ENCODE data around the gene KCNMA1.

KCNMA1 gene

GRCh38 chr10:77152256-77152655 lies 485.4 kb downstream of the KCNMA1 start:
- TF ChIP-seq CTCF (IDR thresholded peaks at IDR 0.05; ENCODE audit: insufficient read depth, low read length, poor library complexity, severe bottlenecking) = no peak
- DNase-seq (ENCODE audit: extremely low read depth, insufficient read length) = no peak

DNA sequence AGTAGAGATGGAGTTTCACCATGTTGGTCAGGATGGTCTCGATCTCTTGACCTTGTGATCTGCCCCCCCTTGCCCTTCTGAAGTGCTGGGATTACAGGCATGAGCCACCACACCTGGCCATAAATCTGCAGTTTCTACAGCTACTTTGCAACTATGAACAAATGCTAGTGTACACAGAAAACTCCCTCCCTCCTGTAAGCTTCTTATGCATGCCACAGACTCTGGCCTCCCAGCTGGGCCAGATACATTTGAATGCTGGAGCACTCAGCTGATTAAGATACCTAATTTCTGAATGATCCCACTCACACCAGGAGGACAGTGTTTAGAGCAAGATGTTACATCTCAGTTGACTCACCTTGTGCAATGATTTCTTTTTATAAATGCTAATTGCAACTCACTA lies 486.2 kb downstream of the KCNMA1 start:
- no peaks in the 10 kb centered on the region for H3K27me3 ChIP-seq (replicated peaks; ENCODE audit: control insufficient read depth, insufficient read depth, low read length)
- H3K36me3 ChIP-seq (ENCODE audit: control insufficient read depth, insufficient read depth, low read length) = no peaks in the 10 kb centered on the region
- H3K4me3 ChIP-seq (replicated peaks; ENCODE audit: low read depth, low read length) = no peak overlapping the region
- TF ChIP-seq CTCF (IDR thresholded peaks at IDR 0.05; ENCODE audit: insufficient read depth, low read length, poor library complexity, severe bottlenecking) = no peak
- no peak for DNase-seq (ENCODE audit: extremely low read depth, insufficient read length)

More at GRCh38 chr10:77152256-77152655, 485.4 kb downstream of the KCNMA1 start:
- Histone ChIP-seq H3K36me3 (ENCODE audit: control insufficient read depth, insufficient read depth, low read length) (no peaks in the 10 kb centered on the region), H3K27me3 (replicated peaks; ENCODE audit: control insufficient read depth, insufficient read depth, low read length) (no peaks in the 10 kb centered on the region), H3K4me3 (replicated peaks; ENCODE audit: low read depth, low read length) (no peak overlapping the region)

DNA sequence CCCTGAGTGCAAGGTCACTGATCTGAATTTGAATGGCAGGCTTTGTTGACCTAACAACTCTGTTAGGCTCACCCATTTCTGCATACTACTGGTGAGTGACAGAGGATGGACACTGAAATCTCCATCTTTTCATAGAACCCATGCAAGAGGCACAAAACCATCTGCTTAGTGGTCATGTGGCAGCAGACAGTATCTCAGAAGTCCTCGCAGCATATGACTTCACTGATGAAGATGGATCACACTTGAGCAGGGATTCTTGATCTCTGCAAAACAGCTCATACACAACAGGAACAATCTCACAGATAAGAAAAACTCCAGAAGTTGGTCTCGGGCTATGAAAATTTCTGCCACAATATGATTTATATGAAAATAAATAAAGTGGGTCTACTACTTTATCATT lies 487.9 kb downstream of the KCNMA1 start:
- Histone ChIP-seq H3K4me3 (replicated peaks; ENCODE audit: low read depth, low read length) (no peak overlapping the region), H3K27me3 (replicated peaks; ENCODE audit: control insufficient read depth, insufficient read depth, low read length) (no peaks in the 10 kb centered on the region), H3K36me3 (ENCODE audit: control insufficient read depth, insufficient read depth, low read length) (no peaks in the 10 kb centered on the region)
- no peak for DNase-seq (ENCODE audit: extremely low read depth, insufficient read length)
- TF ChIP-seq CTCF (IDR thresholded peaks at IDR 0.05; ENCODE audit: insufficient read depth, low read length, poor library complexity, severe bottlenecking) = no peak

DNA sequence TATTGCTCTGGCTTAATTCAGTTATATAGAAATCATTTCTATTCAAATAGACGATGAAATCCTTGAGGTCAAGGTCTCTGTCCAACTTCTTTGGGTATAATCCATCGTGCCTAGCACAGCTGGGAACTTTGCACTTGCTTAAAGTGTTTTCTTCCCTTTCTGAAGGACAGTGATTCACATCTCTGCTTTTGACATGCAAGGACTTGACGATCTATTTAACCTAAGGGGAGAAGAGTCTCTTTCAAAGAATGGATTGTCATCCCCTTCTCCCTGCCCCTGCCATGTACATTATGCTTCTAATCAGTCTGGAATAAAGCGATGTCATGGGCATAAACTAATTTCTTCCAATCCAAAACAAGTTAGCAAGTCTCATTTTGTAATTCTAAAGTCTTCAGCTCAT lies 488.6 kb downstream of the KCNMA1 start:
- Histone ChIP-seq H3K27me3 (replicated peaks; ENCODE audit: control insufficient read depth, insufficient read depth, low read length) (no peaks in the 10 kb centered on the region), H3K36me3 (ENCODE audit: control insufficient read depth, insufficient read depth, low read length) (no peaks in the 10 kb centered on the region), H3K4me3 (replicated peaks; ENCODE audit: low read depth, low read length) (no peak overlapping the region)
- no peak for TF ChIP-seq CTCF (IDR thresholded peaks at IDR 0.05; ENCODE audit: insufficient read depth, low read length, poor library complexity, severe bottlenecking)
- DNase-seq (ENCODE audit: extremely low read depth, insufficient read length) = no peak

- Histone ChIP-seq H3K27me3 (replicated peaks; ENCODE audit: control insufficient read depth, insufficient read depth, low read length) (no peaks in the 10 kb centered on the region), H3K4me3 (replicated peaks; ENCODE audit: low read depth, low read length) (no peak overlapping the region), H3K36me3 (ENCODE audit: control insufficient read depth, insufficient read depth, low read length) (no peaks in the 10 kb centered on the region)
- no peak for DNase-seq (ENCODE audit: extremely low read depth, insufficient read length)
- TF ChIP-seq CTCF (IDR thresholded peaks at IDR 0.05; ENCODE audit: insufficient read depth, low read length, poor library complexity, severe bottlenecking) = no peak
Observed at GRCh38 chr10:77147871-77148270, 489.7 kb downstream of the KCNMA1 start.

DNA sequence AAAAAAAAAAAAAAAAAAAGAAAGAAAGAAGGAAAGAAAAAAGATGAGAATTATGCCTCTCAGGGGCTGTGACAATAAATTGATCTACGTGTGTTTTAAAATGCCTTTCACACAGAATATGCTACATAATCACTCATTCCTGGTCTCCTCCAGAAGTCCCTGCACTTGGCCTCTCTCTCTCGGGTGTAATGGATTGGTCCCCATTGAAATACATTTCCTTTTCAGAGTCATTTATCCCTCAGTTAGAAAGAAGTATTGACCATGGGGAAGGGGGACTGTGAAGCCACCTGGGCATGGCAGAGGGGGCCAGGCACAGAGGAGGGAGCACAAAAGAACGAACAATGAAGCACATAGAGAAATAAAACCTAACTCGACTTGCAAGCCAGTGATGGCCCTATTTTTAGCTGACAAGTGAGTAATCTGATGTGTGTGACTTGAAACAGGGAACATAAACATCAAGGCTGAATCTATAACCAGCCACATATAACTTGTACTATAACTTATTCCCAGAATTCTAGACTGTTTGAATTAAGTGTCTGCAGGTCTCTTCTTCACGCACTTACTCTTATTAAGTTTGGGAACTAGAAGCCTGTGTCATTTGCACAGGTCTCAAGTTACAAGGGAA lies 490.8 kb downstream of the KCNMA1 start:
- DNase-seq (ENCODE audit: extremely low read depth, insufficient read length) = no peak
- Histone ChIP-seq H3K27me3 (replicated peaks; ENCODE audit: control insufficient read depth, insufficient read depth, low read length) (no peaks in the 10 kb centered on the region), H3K36me3 (ENCODE audit: control insufficient read depth, insufficient read depth, low read length) (no peaks in the 10 kb centered on the region), H3K4me3 (replicated peaks; ENCODE audit: low read depth, low read length) (no peak overlapping the region)
- TF ChIP-seq CTCF (IDR thresholded peaks at IDR 0.05; ENCODE audit: insufficient read depth, low read length, poor library complexity, severe bottlenecking) = no peak
